HG02610 (cell line): ENCODE results near the gene DGKG.

ENCODE experiments used
- ATAC-seq: cut with Tn5 transposase; IDR thresholded peaks from one replicate; pipeline ENCODE4 v1.9.1; 2021; ENCODE audit warnings: mild to moderate bottlenecking, moderate library complexity; ENCODE audit not compliant: unreplicated experiment

The DGKG gene

DNA sequence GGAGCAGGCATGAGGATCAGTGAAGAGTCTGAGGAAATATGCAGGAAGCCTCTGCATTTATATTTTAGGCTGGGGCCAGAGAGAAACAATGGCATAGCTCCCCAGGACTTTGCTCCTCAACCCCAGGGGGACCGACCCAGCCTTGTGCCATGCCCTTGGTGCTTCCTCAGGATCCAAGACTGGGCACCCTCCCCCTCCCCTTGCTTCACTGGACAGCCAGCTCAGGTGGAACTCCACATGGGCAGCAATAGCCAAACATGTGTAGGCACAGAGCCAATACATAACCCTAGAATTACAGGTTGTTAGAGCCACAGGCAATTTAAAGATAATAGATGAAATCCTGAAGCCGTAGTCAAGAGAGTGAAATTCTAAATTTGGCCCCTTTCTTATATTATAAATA, 180.1 kb downstream of the DGKG start:
- no peak for ATAC-seq

DNA sequence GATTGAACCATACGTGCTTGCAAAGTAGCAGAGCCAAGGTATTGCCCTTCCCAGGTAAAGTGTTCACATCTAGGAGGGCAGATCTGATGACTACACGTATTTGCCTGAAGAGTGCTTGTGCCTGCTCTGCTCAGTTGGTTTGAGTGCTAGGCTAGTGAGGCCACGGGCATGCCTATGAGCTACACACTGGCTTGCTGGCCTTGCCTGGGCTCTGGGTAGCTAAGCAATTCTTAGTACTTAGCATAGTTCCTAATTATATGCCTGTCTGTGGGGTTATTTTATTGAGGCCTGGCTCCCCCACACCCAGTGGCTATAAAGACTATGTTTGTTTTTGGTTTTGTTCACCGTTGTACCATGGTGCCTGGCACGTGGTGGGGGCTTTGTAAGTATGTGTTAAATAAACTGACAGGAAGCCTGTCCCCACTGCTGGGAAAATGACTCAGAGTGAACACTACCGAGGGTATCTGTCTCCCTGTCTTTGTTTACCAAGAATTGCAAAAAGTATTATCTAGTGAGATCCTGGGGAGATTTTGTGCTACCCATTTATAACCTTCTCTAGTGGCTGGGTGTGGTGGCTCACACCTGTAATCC, 181.0 kb downstream of the DGKG start:
- ATAC-seq: no peak

- no peak for ATAC-seq
Observed at GRCh38 chr3:186180151-186180550, 181.9 kb downstream of the DGKG start.

DNA sequence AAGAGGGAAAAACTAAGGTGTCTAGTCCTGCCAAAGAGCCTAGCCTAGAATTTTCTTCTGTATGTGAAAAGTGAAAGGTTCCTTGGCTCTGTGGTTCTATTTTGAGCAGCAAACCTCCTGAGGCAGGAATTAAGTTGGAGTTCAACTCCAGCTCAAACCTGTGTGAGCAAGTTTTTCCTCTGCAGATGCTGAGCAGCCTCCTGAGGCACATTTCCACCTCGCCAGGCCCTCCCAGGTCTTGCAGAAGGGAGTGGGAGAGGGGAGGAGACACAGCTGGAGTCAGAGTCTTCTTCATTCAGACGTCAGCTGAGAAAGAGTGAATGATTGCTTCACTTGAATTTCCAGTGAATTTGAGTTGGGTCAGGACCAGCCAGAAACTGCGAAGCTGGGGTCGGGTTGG, 183.6 kb downstream of the DGKG start:
- ATAC-seq: no peak

- no peak for ATAC-seq
Observed at GRCh38 chr3:186176373-186176990, 185.6 kb downstream of the DGKG start.

DNA sequence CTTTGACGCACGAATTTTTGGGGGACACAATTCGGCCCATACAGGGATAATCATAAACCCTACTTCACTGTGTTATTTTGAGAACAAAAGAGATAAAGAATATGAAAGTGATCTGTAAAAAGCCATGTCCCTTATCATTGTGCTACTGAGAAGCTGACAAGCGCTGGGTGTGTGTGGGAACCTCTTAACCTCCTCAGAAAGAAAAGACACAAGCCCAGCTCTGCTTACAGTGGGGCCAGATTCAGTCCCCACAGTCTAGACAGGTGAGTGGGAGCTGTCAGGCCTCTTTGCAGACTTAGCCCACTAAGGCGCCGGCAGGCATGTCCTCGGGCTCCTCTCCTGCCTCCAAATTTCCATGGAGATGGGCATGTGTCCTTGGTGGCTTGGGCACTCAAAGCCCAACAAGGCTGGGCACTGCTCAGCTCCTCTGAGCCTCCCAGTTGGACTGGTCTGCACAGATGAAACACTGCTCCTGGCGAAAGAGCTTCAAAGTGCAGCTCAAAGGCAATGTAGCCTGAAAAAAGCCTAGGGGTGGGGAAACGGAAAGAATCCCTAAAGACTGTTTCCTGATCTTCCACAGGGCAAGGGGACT, 188.7 kb downstream of the DGKG start:
- no peak for ATAC-seq

- no peak for ATAC-seq
Observed at GRCh38 chr3:186172353-186172752, 189.7 kb downstream of the DGKG start.

DNA sequence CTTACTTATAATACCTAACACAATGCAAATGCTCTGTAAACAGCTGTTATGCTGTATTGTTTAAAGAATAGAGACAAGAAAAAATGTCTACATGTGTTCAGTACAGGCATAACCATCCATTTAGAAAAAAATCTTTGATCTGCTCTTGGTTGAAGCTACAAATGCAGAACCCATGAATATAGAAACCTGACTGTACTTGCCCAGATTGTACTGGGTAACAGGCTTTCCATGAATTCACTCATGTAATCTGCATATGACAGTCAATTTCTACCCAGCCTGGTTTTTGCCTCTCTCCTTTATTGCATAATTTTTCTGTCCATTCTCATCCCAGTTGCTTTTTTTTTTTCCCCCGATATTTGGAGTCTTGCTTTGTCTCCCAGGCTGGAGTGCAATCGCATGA, 190.5 kb downstream of the DGKG start:
- no peak for ATAC-seq

DNA sequence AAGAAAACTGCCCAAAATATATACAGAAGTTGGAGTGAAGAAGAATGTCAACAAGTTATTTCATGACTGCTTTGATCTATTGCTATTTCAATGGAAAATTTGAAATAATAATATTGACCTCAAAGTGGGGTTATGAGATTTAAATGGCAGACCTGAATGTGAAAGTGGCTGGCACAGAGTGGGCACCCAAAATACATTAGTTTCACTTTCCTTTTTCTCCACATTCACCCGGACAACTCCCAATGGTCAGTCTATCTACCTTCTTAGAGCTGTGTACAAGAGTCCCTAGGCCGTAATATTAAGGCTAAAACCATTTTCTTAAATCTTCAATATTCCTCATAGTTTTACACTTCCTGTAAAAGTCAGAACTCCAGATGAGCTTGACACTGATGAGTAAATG, 191.5 kb downstream of the DGKG start:
- no peak for ATAC-seq

GRCh38 chr3:186169379-186169778, 192.7 kb downstream of the DGKG start:
- no peak for ATAC-seq

- no peak for ATAC-seq
Observed at GRCh38 chr3:186168976-186169375, 193.1 kb downstream of the DGKG start.

- no peak for ATAC-seq
Observed at GRCh38 chr3:186167646-186168395, 194.2 kb downstream of the DGKG start.

DNA sequence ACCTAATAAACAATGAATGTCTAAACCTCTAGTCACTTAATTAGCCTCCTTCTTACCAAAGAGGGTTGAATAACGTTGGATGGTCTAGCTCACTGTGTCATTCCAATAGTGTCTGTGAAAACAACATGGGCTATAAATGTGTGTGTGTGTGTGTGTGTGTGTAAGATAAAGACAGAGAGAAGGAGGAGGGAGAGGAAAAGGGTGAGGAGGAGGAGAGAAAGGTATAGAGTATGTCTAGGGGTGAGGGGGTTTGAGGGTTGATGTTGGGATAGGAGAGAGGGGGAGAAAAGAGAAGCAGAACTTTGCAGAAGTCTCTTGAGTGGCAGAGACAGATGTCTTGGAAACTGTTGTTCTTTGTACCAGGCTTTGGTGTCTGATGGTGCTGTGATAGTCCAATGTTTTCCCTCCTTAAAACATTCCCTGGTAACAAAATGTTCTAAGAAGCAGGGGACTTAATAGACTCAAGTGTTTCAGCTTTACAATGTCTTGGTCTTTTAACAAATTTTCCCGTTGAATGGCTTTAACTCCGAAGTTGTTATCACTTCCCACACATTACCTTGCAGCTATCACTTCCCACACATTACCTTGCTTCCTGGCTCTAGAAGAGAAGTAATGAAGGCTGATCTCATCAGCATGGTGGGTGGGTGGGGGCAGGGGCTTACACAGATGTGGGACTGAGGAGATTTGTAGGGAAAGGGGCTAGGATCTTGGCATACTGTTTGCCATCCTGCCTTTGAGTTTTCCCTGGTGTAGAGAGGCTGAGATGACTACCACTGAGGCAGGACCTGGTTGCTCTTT, 195.3 kb downstream of the DGKG start:
- ATAC-seq: no peak

DNA sequence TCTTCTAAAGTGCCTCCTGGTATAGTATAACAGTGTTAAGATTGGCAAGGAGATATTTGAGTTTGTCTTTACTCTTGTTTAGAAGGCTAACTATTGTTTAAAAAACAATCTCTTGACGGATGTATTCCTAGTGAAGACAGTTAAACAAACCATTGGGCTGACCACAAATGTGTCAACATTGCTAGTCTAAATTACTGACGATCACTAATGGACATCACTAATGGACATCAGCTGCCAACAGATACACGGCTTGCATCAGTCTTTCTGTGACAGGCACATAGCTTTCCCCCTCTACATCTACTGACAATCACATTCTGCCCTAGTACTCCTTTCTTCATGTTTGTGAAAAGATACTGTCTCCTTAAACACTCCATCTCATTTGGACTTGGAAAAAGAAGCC, 196.0 kb downstream of the DGKG start:
- ATAC-seq: no peak

- ATAC-seq: no peak
Observed at GRCh38 chr3:186165331-186165730, 196.7 kb downstream of the DGKG start.

- no peak for ATAC-seq
Observed at GRCh38 chr3:186164696-186165095, 197.3 kb downstream of the DGKG start.

- no peak for ATAC-seq
Observed at GRCh38 chr3:186162221-186162620, 199.8 kb downstream of the DGKG start.

DNA sequence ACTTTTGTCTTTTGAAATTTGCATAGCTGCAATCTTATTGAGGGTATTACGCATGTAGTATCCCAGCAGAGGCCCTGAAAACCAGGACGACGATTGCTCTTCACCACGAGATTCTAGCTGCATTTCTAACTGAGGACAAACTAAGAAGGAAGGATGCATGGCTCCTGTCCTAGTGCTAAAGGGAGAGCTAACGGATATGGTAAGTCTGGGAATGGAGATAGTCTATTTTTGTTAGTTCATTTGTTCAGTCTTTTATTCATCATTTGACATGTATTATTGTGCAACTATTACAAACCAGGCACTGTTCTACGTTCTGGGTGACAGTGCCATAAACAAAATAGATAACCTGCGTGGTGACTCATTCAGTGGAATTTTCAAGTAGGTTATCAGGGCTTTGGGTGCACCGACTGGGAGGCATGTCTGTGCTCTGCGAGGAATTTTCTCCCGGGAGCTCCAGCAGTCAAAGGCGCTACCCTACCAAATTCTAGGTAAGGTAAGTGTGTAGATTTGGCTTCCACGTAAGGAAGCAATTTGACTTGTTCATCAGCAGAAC, 201.3 kb downstream of the DGKG start:
- no peak for ATAC-seq

DNA sequence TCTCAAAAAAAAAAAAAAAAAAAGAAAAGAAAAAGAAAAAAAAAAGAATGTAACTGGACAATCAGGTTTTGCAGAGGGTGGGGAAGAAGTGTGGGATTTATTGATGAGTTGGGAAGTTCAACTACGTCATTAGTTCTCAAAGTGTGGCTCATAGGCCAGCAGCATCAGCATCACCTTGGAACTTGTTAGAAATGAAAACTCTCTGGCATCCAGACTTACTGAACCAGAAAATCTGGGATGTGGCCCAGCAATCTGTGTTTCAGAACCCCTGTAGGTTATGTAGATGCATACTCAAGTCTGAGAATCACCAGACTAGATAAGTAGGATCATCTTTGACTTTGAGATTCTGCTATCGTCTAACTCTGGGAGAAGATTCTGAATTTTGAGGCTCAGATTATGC, 207.4 kb downstream of the DGKG start:
- no peak for ATAC-seq

- ATAC-seq: peak; percentile 87
Observed at GRCh38 chr3:186152889-186153292, 209.1 kb downstream of the DGKG start.

DNA sequence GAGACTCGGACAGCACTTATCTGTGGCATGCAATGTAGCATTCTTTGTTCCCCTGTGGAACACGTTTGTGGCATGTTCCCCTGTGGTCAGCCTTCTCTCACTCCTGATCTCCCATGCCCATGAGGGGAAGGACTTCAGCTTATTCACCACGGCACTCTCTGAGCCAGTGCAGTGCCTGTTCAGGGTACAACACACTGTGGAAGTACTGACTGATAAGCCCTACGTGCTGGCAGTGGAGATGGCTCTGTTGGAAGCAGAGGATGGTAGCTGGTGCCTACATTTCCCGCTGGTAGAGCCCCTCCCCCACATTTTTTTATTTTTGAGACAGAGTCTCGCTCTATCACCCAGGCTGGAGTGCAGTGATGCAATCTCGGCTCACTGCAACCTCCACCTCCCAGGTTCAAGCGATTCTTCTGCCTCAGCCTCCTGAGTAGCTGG, 209.7 kb downstream of the DGKG start:
- peak; percentile 11 for ATAC-seq
